ENCODE measurements around the gene TRPV6.

DNA sequence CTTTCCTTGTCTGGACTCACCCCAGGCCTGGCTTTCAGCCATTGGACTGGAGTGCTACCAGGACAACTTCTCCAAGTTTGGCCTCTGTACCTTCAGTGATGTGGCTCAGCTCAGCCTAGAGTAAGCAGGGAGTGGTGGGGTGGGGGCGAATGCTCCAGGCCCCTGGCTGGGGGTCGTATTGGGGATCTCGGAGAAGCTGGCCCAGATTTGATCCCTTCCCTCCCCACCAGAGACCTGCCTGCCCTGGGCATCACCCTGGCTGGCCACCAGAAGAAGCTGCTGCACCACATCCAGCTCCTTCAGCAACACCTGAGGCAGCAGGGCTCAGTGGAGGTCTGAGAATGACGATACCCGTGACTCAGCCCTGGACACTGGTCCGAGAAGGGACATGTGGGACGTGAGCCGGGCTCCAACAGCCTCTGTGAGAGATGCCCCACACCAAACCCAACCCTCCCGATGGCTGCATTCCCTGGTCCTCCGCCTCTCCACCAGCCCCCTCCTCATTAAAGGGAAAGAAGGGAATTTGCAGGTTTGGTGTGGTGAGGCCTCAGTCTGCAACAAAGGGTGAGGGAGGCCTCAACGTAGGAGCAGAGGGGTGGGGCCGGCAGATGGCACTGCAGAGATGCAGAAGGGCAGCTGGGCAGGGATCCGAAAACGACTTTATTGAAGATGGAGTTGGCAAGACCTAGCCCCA, 14.8 kb downstream of the TRPV6 start:
- TF ChIP-seq, protein P1, sequence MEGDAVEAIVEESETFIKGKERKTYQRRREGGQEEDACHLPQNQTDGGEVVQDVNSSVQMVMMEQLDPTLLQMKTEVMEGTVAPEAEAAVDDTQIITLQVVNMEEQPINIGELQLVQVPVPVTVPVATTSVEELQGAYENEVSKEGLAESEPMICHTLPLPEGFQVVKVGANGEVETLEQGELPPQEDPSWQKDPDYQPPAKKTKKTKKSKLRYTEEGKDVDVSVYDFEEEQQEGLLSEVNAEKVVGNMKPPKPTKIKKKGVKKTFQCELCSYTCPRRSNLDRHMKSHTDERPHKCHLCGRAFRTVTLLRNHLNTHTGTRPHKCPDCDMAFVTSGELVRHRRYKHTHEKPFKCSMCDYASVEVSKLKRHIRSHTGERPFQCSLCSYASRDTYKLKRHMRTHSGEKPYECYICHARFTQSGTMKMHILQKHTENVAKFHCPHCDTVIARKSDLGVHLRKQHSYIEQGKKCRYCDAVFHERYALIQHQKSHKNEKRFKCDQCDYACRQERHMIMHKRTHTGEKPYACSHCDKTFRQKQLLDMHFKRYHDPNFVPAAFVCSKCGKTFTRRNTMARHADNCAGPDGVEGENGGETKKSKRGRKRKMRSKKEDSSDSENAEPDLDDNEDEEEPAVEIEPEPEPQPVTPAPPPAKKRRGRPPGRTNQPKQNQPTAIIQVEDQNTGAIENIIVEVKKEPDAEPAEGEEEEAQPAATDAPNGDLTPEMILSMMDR (conservative IDR thresholded peaks at IDR 0.05; ENCODE audit: low read depth, low read length) = no peak
- no peak for TF ChIP-seq EZH2 (IDR thresholded peaks at IDR 0.05; ENCODE audit: borderline replicate concordance, low read depth, low read length, poor library complexity, severe bottlenecking)

Data from A673 (cell line).